ENCODE data around the gene FCHSD2. TPM values are rescaled to one million over a fixed set of nuclear protein-coding genes. Genes with fewer than 3 reads are reported as not detected.

Gene FCHSD2
- total RNA-seq, 4 donors from 2014 or later = 6.7 to 95.7 (median 10.2) TPM

DNA sequence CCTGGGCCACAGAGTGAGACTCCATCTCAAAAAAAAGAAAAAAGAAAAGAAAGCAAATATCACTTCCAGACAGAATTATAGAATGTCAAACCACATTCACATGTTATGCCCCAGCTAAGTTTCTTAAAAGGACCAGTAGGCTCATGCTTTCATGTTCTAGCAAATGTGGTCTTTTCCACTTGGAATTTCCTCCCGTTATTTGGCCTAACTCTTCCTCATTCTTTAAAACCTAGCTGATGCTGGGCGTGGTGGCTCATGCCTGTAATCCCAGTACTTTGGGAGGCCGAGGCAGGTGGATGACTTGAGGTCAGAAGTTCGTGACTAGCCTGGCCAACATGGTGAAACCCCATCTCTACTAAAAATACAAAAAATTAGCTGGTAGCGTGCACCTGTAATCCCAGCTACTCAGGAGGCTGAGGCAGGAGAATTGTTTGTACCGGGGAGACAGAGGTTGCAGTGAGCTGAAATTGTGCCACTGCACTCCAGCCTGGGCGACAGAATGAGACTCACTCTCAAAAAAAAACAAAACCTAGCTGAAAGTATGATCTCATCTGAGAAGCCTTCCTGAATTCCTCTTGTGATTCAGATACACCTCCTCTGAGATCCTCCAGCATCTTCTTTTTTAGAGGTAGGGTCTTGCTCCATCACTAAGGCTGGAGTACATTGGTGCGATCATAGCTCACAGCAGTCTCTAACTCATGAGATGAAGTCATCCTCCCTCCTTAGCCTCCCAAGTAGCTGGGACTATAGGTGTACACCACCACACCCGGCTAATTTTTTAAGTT lies 50.4 kb downstream of the FCHSD2 start:
- H3K27ac ChIP-seq = no peak overlapping the region
- H3K4me1 ChIP-seq = no peaks in the 10 kb centered on the region
- no peaks in the 10 kb centered on the region for H3K27me3 ChIP-seq
- H3K9me3 ChIP-seq = no peaks in the 10 kb centered on the region
- TF ChIP-seq POLR2A (IDR thresholded peaks at IDR 0.05) = no peak
- TF ChIP-seq CTCF (IDR thresholded peaks at IDR 0.05) = no peak
- DNase-seq = no peak
- H3K36me3 ChIP-seq = no peaks in the 10 kb centered on the region
- no peak overlapping the region for H3K4me3 ChIP-seq

GRCh38 chr11:73087730-73088129 lies 54.4 kb downstream of the FCHSD2 start:
- no peaks in the 10 kb centered on the region for H3K9me3 ChIP-seq
- H3K4me1 ChIP-seq = no peaks in the 10 kb centered on the region
- H3K27me3 ChIP-seq = no peaks in the 10 kb centered on the region
- H3K27ac ChIP-seq = peak overlapping the region in 1 of 4 donors; percentile 40
- no peaks in the 10 kb centered on the region for H3K36me3 ChIP-seq
- DNase-seq = no peak
- no peak overlapping the region for H3K4me3 ChIP-seq
- TF ChIP-seq CTCF (IDR thresholded peaks at IDR 0.05) = no peak
- no peak for TF ChIP-seq POLR2A (IDR thresholded peaks at IDR 0.05)

DNA sequence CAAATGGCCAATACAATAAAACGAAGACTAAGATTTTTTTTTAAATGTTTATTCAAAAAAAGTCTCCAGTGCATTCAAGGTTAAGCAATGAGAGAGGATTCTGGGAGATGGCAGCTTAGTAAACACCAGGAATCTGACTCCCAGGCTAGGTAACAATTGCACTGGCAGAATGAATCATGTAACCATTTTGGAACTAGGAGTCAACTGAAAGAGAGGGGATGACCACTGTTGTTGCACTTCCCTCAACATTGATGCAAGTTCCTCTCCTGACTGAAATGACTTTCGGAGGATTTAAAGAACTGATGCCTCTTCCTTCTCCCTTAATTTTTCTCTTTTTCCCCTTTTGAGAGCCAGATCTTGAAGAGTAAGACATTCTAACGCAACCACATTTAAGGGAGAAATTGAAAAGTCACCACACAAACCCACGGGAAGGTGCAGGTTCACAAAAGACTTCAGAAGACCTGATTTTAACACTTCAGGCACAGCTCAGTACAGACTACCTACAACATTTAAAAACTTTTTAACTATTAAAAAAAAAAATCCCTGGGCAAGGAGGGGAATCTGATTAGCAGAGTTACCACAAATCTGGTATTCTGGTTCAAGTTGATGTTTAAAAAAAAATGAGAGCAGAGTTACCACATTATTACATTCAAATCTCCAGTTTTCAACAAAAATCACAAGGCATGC lies 56.8 kb downstream of the FCHSD2 start:
- no peak for TF ChIP-seq CTCF (IDR thresholded peaks at IDR 0.05)
- TF ChIP-seq POLR2A (IDR thresholded peaks at IDR 0.05) = no peak
- no peaks in the 10 kb centered on the region for H3K9me3 ChIP-seq
- H3K4me1 ChIP-seq = no peaks in the 10 kb centered on the region

DNA sequence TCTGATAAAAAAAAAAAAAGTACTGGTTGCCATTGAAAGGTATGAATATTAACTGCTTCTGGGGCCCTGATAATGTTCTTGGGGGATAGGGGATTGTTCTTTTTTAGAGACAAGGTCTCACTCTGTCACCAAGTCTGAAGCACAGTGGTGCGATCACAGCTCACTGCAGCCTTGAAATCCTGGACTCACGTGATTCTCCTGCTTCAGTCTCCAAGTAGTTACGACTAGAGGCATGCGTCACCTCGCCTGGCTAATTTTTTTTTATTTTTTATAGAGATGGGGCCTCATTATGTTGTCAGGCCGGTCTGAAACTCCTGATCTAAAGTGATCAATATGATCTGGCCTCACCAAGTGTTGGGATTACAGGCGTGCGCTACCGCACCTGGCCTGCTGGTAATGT lies 63.5 kb downstream of the FCHSD2 start:
- H3K9me3 ChIP-seq = no peaks in the 10 kb centered on the region
- H3K27ac ChIP-seq = no peak overlapping the region
- H3K4me3 ChIP-seq = no peak overlapping the region
- no peaks in the 10 kb centered on the region for H3K27me3 ChIP-seq
- DNase-seq = no peak
- H3K36me3 ChIP-seq = no peaks in the 10 kb centered on the region
- peaks cover 0 to 4% (median 2%) of the 10 kb centered on the region in 4 donors for H3K4me1 ChIP-seq
- TF ChIP-seq CTCF (IDR thresholded peaks at IDR 0.05) = no peak
- no peak for TF ChIP-seq POLR2A (IDR thresholded peaks at IDR 0.05)

More for the DNA sequence above, 56.8 kb downstream of the FCHSD2 start:
- H3K27me3 ChIP-seq = no peaks in the 10 kb centered on the region
- no peak overlapping the region for H3K27ac ChIP-seq
- H3K4me3 ChIP-seq = no peak overlapping the region
- no peaks in the 10 kb centered on the region for H3K36me3 ChIP-seq
- DNase-seq = no peak

DNA sequence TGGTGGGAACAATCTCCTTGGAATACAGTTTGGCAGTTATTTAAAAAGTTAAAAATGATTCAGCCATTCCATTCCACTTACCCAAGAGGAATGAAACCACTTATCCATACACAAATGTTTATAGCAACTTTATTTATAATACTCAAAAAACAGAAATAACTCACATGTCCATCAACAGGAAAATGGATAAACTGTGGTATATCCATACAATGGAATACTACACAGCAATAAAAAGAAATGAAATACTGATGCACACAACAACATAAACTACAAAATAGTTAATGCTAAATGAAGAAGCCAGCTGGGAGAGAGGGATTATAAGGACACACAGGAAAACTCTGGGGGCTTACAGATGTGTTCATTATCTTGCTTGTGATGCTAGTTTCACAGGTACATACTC lies 64.7 kb downstream of the FCHSD2 start:
- H3K9me3 ChIP-seq = no peaks in the 10 kb centered on the region
- peaks cover 0 to 13% (median 2%) of the 10 kb centered on the region in 4 donors for H3K4me1 ChIP-seq
- H3K27me3 ChIP-seq = no peaks in the 10 kb centered on the region
- TF ChIP-seq CTCF (IDR thresholded peaks at IDR 0.05) (no peak), POLR2A (IDR thresholded peaks at IDR 0.05) (no peak)
- no peak for DNase-seq
- H3K27ac ChIP-seq = no peak overlapping the region
- no peak overlapping the region for H3K4me3 ChIP-seq
- no peaks in the 10 kb centered on the region for H3K36me3 ChIP-seq
